AG09309 (cell line): ENCODE results near the gene DST.

Experiments used
- DNase-seq: peaks from one replicate; pipeline ENCODE4 v3.0.0-alpha.2; 2010; ENCODE audit warnings: low read depth
- H3K4me3 ChIP-seq: 2 replicates; pipeline ENCODE4 v1.5.1; 2011; ENCODE audit warnings: mild to moderate bottlenecking, low read depth, low read length, moderate library complexity; ENCODE audit not compliant: control insufficient read depth
- CTCF ChIP-seq: IDR thresholded peaks from 2 replicates; pipeline ENCODE4 v1.5.1; 2011; ENCODE audit warnings: mild to moderate bottlenecking, low read depth, low read length, inconsistent platforms; ENCODE audit not compliant: insufficient read depth, control insufficient read depth; ENCODE audit errors: missing control alignments

The DST gene

GRCh38 chr6:56642366-56643261 lies at the start of gene DST:
DST (minus strand) TSS chr6:56642889.
- peak; percentile 89 for DNase-seq
- no peak within 1 kb of the TSS for H3K4me3 ChIP-seq
- no peak for TF ChIP-seq CTCF

GRCh38 chr6:56691814-56692213 lies 49.1 kb upstream of the DST start:
- peak overlapping the region; percentile 31 for H3K4me3 ChIP-seq
- no peak for TF ChIP-seq CTCF
- no peak for DNase-seq

GRCh38 chr6:56691286-56691595 lies 48.6 kb upstream of the DST start:
- DNase-seq = no peak
- peak overlapping the region; percentile 31 for H3K4me3 ChIP-seq
- TF ChIP-seq CTCF = no peak

- TF ChIP-seq CTCF = no peak
- no peak for DNase-seq
- H3K4me3 ChIP-seq = peak overlapping the region; percentile 31
These were observed 48.0 kb upstream of the DST start for GRCh38 chr6:56690519-56691285.

- no peak overlapping the region for H3K4me3 ChIP-seq
- no peak for DNase-seq
- no peak for TF ChIP-seq CTCF
These were observed 47.0 kb upstream of the DST start for GRCh38 chr6:56689663-56690062.

- no peak overlapping the region for H3K4me3 ChIP-seq
- no peak for TF ChIP-seq CTCF
These were observed 46.4 kb upstream of the DST start for GRCh38 chr6:56689114-56689513.

More at GRCh38 chr6:56689114-56689513, 46.4 kb upstream of the DST start:
- DNase-seq = no peak
